Mononuclear cell (primary cell): ENCODE results near the gene KRTAP3-3. TPM values are rescaled to one million over a fixed set of nuclear protein-coding genes. Genes with fewer than 3 reads are reported as not detected.

Experiments
- H3K27me3 ChIP-seq: 2 replicates; pipeline ENCODE4 v1.6.0; 2011; ENCODE audit warnings: low read length, control low read depth; ENCODE audit not compliant: insufficient read depth
- H3K4me1 ChIP-seq: 2 replicates; pipeline ENCODE4 v1.5.1; 2011; ENCODE audit warnings: mild to moderate bottlenecking, low read length, control low read depth; ENCODE audit not compliant: insufficient read depth
- H3K4me3 ChIP-seq: 2 replicates; pipeline ENCODE4 v1.5.1; 2011; ENCODE audit warnings: mild to moderate bottlenecking, low read length, moderate library complexity
- H3K9me3 ChIP-seq: 2 replicates; pipeline ENCODE4 v1.5.1; 2011; ENCODE audit warnings: low read depth, mild to moderate bottlenecking, control low read depth, low read length
- total RNA-seq: library from RNA; depleted of rRNA; stranded (reverse); fragments of >200 nt; gene quantifications from one replicate; pipeline ENCODE4 v1.2.3, GENCODE V29; 2012

KRTAP3-3 gene
- total RNA-seq, 1 donor: 0.31 TPM

- H3K4me1 ChIP-seq: no peaks in the 10 kb centered on the region
- H3K4me3 ChIP-seq: no peak overlapping the region
- H3K9me3 ChIP-seq: no peaks in the 10 kb centered on the region
- H3K27me3 ChIP-seq: peaks cover 19% of the 10 kb centered on the region
Measured at GRCh38 chr17:40986920-40987319, 7.0 kb downstream of the KRTAP3-3 start.

DNA sequence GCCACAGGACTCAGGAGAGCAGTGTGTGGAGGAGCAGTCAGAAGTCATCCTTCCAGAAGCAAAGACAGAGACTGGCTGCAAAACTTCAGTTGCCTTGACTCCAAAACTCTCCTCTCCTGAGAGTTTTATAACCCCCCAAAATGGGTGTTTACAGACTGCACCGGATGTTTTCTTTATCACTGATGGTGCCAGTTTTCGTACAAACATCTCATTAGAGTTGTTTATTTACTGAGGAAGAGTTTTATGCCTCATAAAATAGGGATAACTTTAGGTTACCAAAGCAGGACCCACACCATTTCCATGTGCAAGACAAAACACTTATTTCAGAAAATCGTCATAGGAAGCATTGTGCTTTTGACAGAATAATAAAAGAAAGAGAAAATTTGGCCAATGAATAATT lies 9.7 kb downstream of the KRTAP3-3 start, which contains the start of gene KRT40:
TSS of gene KRT40 (minus strand) at position 101 of the 400 bp plus-strand sequence. CDS start at position 48, 53 bp downstream.
- Histone ChIP-seq H3K4me3 (no peak within 1 kb of the TSS), H3K9me3 (no peaks in the 10 kb centered on the region), H3K27me3 (peaks cover 12% of the 10 kb centered on the region), H3K4me1 (no peaks in the 10 kb centered on the region)

DNA sequence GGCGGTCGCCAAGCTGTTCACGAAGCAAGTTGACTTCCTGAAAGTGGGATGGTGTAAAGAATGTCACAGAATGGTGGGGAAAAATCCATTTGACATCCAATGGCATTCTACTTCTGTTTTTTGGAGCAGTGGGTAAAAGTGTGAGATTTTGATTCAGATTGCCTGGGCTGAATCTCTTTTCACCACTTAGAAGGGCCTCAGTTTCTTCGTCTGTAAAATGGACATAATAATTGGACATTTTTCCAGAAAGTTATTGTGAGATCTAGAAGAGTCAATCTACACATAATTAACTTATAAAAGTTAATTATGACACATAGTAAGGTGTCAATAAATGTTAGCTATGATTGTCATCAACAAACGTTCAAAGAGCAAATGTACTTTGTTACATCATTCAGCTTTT lies 12.8 kb downstream of the KRTAP3-3 start:
- peaks cover 20% of the 10 kb centered on the region for H3K27me3 ChIP-seq
- H3K4me3 ChIP-seq: no peak overlapping the region
- no peaks in the 10 kb centered on the region for H3K4me1 ChIP-seq
- H3K9me3 ChIP-seq: no peaks in the 10 kb centered on the region

GRCh38 chr17:40980596-40980995 lies 13.4 kb downstream of the KRTAP3-3 start:
- Histone ChIP-seq H3K9me3 (no peaks in the 10 kb centered on the region), H3K27me3 (peaks cover 24% of the 10 kb centered on the region), H3K4me1 (no peaks in the 10 kb centered on the region), H3K4me3 (no peak overlapping the region)

- Histone ChIP-seq H3K27me3 (peaks cover 26% of the 10 kb centered on the region), H3K4me1 (no peaks in the 10 kb centered on the region), H3K9me3 (no peaks in the 10 kb centered on the region), H3K4me3 (no peak overlapping the region)
Measured at GRCh38 chr17:40980117-40980516, 13.8 kb downstream of the KRTAP3-3 start.

DNA sequence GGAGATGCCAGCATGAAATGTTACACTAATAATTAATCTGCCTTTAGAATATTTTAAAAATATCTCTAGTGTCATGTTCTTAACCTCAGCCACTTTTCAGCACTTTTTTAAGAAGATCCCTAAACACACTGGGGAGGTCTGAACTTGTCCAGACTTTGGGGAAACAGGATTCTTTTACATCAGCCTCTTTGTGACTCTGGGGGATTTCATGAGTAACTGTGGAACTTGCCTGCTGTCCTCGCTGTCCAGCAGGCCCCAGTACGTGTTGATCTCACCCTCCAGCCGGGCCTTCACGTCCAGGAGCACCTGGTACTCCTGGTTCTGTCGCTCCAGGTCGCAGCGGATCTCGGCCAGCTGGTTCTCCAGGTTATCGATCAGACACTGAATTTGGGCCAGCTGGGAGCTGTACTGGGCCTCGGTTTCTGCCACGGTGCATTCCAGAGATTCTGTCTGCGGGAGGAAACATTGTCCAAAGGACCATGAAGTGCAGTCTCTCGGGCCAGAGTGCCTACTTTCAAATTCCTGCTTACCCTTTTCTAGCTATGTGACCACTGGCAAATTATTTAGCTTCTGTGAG lies 15.3 kb downstream of the KRTAP3-3 start:
- peaks cover 17% of the 10 kb centered on the region for H3K27me3 ChIP-seq
- no peak overlapping the region for H3K4me3 ChIP-seq
- H3K9me3 ChIP-seq: no peaks in the 10 kb centered on the region
- no peaks in the 10 kb centered on the region for H3K4me1 ChIP-seq

DNA sequence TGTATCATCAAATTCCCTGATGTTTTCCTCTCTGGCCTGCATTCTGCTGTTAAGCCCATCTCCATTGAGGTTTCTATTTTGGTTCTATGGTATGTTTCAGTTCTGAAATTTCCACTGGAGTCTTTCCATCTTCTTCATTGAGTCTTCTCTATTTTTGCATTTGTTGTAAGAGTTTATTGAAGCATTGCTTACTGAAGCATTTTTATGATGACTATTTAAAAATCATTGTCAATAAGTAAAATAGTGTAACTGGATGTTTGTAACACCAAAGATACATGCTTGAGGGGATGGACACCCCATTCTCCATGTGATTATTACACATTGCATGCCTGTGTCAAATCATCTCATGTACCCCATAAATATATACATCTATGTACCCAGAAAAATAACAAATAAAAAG lies 18.4 kb downstream of the KRTAP3-3 start:
- no peak overlapping the region for H3K4me3 ChIP-seq
- peaks cover 15% of the 10 kb centered on the region for H3K27me3 ChIP-seq
- no peaks in the 10 kb centered on the region for H3K9me3 ChIP-seq
- H3K4me1 ChIP-seq: no peaks in the 10 kb centered on the region

DNA sequence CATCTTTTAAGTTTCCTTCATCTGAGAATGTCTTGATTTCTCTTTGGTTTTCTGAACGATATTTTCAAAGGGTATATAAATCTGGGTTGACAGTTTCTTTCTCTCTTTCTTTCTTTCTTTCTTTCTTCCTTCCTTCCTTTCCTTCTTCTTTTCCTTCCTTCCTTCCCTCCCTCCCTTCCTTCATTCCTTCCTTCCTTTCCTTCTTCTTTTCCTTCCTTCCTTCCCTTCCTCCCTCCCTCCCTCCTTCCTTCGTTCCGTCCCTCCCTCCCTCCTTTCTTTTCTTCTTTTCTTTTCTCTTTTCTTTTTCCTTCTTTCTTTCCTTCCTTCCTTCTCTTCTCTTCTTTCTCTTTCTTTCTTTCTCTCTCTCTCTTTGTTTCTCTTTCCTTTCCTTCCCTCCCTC lies 19.6 kb downstream of the KRTAP3-3 start:
- Histone ChIP-seq H3K9me3 (no peaks in the 10 kb centered on the region), H3K4me1 (no peaks in the 10 kb centered on the region), H3K27me3 (peaks cover 15% of the 10 kb centered on the region), H3K4me3 (no peak overlapping the region)

GRCh38 chr17:40967582-40967981 lies 26.4 kb downstream of the KRTAP3-3 start:
- no peak overlapping the region for H3K4me3 ChIP-seq
- H3K4me1 ChIP-seq: no peaks in the 10 kb centered on the region
- no peaks in the 10 kb centered on the region for H3K9me3 ChIP-seq
- H3K27me3 ChIP-seq: peaks cover 8% of the 10 kb centered on the region

DNA sequence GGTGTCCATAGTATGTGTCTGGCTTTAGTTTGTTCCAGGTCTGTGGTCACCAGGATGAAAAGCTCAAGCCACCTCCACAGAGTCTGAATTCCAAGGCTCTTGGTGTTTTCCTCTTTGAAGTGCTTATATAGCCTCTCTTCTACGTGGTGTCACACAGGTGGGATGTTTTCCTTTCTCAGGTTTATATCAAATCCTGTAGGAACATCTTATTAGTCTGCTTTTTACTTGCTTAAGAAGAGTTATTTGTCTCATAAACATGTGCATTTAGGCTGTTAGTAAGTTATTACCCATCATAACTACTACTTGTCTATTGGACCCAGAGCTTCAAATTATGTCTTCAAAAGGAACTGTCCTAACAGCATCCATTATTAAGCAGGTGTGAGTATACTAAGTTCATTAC lies 27.1 kb downstream of the KRTAP3-3 start, which contains the start of gene KRT39:
TSS of gene KRT39 (minus strand) at position 101 of the 400 bp plus-strand sequence. CDS start at position 9, 92 bp downstream.
- H3K4me1 ChIP-seq: no peaks in the 10 kb centered on the region

DNA sequence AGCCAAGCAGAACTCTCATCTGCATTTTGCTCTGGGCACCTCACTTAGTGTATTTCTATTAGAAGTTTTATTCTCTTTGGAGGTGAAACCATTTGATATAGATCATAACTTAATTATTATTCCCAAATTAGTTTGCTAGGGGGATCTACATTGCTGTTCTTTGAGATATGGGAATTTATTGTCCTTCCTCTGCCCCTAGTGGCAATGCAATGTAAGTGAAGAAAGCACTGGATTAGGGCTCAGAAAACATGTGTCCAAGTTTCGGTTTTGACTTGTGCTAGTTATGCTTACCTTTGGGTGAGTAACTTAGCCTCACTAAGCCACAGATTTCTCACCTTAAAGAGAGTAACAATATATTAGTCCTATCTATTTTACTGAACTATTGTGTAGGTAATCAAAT lies 30.1 kb downstream of the KRTAP3-3 start:
- Histone ChIP-seq H3K4me3 (no peak overlapping the region), H3K9me3 (no peaks in the 10 kb centered on the region), H3K4me1 (no peaks in the 10 kb centered on the region), H3K27me3 (peaks cover 4% of the 10 kb centered on the region)

More for the DNA sequence above, 27.1 kb downstream of the KRTAP3-3 start, which contains the start of gene KRT39:
- H3K4me3 ChIP-seq: no peak within 1 kb of the TSS
- no peaks in the 10 kb centered on the region for H3K9me3 ChIP-seq
- peaks cover 8% of the 10 kb centered on the region for H3K27me3 ChIP-seq

GRCh38 chr17:40962059-40962561 lies 31.9 kb downstream of the KRTAP3-3 start:
- Histone ChIP-seq H3K4me1 (no peaks in the 10 kb centered on the region), H3K4me3 (no peak overlapping the region), H3K27me3 (peaks cover 3% of the 10 kb centered on the region)

GRCh38 chr17:40961591-40961990 lies 32.4 kb downstream of the KRTAP3-3 start:
- H3K4me1 ChIP-seq: no peaks in the 10 kb centered on the region
- H3K27me3 ChIP-seq: no peaks in the 10 kb centered on the region
- H3K4me3 ChIP-seq: no peak overlapping the region
- no peaks in the 10 kb centered on the region for H3K9me3 ChIP-seq

More at GRCh38 chr17:40962059-40962561, 31.9 kb downstream of the KRTAP3-3 start:
- no peaks in the 10 kb centered on the region for H3K9me3 ChIP-seq

GRCh38 chr17:40960144-40960543 lies 33.8 kb downstream of the KRTAP3-3 start:
- no peak overlapping the region for H3K4me3 ChIP-seq
- H3K4me1 ChIP-seq: no peaks in the 10 kb centered on the region
- no peaks in the 10 kb centered on the region for H3K9me3 ChIP-seq
- H3K27me3 ChIP-seq: no peaks in the 10 kb centered on the region

DNA sequence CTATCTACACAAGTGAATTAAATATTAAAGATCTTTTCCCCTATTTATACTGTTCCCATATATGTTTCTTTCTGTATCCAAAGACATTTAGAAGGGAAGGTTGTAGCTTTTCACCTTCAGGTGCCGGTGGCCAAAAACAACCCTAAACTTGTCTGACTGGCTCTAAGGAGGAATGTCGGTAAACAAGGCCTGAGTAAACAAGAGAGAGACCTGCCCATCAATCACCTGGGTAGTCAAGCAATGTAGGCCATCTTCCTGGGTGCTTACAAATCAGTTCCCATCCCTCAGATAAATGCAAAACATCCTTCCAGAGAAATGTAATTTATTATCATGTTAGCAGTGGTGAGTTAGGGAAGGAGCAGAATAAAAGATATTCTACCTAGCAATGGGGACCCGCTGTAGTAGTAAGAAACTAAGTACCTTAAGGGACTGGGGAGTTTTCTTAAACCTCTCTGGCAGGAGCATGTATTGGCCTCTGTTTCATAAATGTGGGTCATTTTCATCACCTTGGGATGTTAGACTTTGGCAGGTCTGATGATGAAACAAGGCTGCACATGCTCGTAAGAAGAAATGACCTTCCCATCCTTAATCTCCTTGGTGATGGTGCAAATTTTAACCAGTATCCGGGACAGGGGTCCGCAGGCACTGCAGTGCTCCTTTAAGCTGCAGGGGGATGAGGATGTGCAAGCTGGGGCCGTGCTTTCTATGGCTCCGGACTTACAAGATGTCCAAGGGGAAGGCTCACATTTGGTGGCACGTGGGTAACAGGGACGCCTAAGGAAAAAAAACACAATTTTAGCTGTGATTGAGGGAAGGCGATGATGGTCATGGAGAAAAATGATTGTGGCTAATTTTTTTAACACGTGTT lies 35.6 kb downstream of the KRTAP3-3 start:
- Histone ChIP-seq H3K9me3 (no peaks in the 10 kb centered on the region), H3K27me3 (peaks cover 9% of the 10 kb centered on the region), H3K4me3 (no peak overlapping the region), H3K4me1 (no peaks in the 10 kb centered on the region)
